SK-N-SH (cell line): ENCODE data around the gene STK36. TPM values are rescaled to one million over a fixed set of nuclear protein-coding genes. Genes with fewer than 3 reads are reported as not detected.

Experiments
- CTCF ChIA-PET: fragments of 300-600, 350-600 bp; formaldehyde crosslinking; extraction: SDS; loops from one replicate; lab custom pipeline; 2021; lab: Yijun Ruan, JAX
- POLR2A ChIA-PET: fragments of 350-600 bp; sonication (Branson Sonifier 250); formaldehyde crosslinking; extraction: SDS; loops from one replicate; lab custom pipeline; 2020; ENCODE audit warnings: antibody characterized with exemption, inconsistent platforms; lab: Yijun Ruan, JAX
- DNase-seq: peaks from one replicate; pipeline ENCODE4 v3.0.0; 2012
- H2AFZ ChIP-seq: fragments of 200-600 bp; sonication (generic); 2 replicates; pipeline ENCODE4 v1.8.1; 2016; ENCODE audit warnings: antibody characterized with exemption, mild to moderate bottlenecking, low read depth
- H3F3A ChIP-seq: fragments of 200-600 bp; sonication (generic); replicated peaks from 2 replicates; pipeline ENCODE3; 2016; ENCODE audit warnings: antibody characterized with exemption, mild to moderate bottlenecking; ENCODE audit not compliant: insufficient read depth
- H3K27ac ChIP-seq, 2 experiments: fragments of 200-500 bp in 1 of 2; fragments of 200-600 bp in 1 of 2; sonication (Bioruptor generic) in 1 of 2; sonication (generic), shearing (Covaris generic) in 1 of 2; 2 replicates each; pipeline versions ENCODE4 v1.5.1 to v1.6.1; 2014 to 2016; ENCODE audit warnings: low read depth in 2 of 2, inconsistent platforms in 1 of 2, low read length in 1 of 2, mild to moderate bottlenecking in 1 of 2, mixed read lengths in 1 of 2
- H3K27me3 ChIP-seq: fragments of 200-600 bp; sonication (generic), shearing (Covaris generic); 2 replicates; pipeline ENCODE4 v1.6.1; 2016; ENCODE audit warnings: mixed run types; ENCODE audit not compliant: insufficient read depth
- H3K36me3 ChIP-seq, 2 experiments: fragments of 200-500 bp in 1 of 2; fragments of 200-600 bp in 1 of 2; sonication (Bioruptor generic) in 1 of 2; sonication (generic) in 1 of 2; replicated peaks in 1 of 2; 2 replicates each; pipeline versions ENCODE3 to v1.5.1; 2014 to 2016; ENCODE audit warnings: low read length in 1 of 2, mild to moderate bottlenecking in 1 of 2; ENCODE audit not compliant: insufficient read depth in 2 of 2, control insufficient read depth in 1 of 2
- H3K4me1 ChIP-seq, 2 experiments: fragments of 200-500 bp in 1 of 2; fragments of 200-600 bp in 1 of 2; sonication (Bioruptor generic) in 1 of 2; sonication (generic), shearing (Covaris generic) in 1 of 2; 2 replicates each; pipeline versions ENCODE4 v1.5.1 to v1.6.1; 2014 to 2016; ENCODE audit warnings: low read depth in 1 of 2, low read length in 1 of 2, mixed run types in 1 of 2; ENCODE audit not compliant: insufficient read depth in 2 of 2, control insufficient read depth in 1 of 2
- H3K4me2 ChIP-seq: fragments of 200-600 bp; sonication (generic), shearing (Covaris generic); 2 replicates; pipeline ENCODE4 v1.6.1; 2017; ENCODE audit warnings: mixed run types
- H3K4me3 ChIP-seq, 2 experiments: fragments of 200-500 bp in 1 of 2; fragments of 200-600 bp in 1 of 2; sonication (Bioruptor generic) in 1 of 2; sonication (generic), shearing (Covaris generic) in 1 of 2; 2 replicates each; pipeline versions ENCODE4 v1.5.1 to v1.8.1; 2014 to 2016; ENCODE audit warnings: low read depth in 2 of 2, inconsistent platforms in 1 of 2, low read length in 1 of 2, mild to moderate bottlenecking in 1 of 2, mixed read lengths in 1 of 2, moderate library complexity in 1 of 2
- H3K79me2 ChIP-seq: fragments of 200-600 bp; sonication (generic); 2 replicates; pipeline ENCODE4 v1.8.1; 2017; ENCODE audit warnings: mild to moderate bottlenecking; ENCODE audit not compliant: insufficient read depth
- H3K9ac ChIP-seq: fragments of 200-600 bp; sonication (generic); 2 replicates; pipeline ENCODE4 v1.6.1; 2017; ENCODE audit warnings: mixed run types
- H3K9me2 ChIP-seq: fragments of 200-600 bp; sonication (generic); 2 replicates; pipeline ENCODE4 v1.6.1; 2017; ENCODE audit warnings: mixed run types
- H3K9me3 ChIP-seq: fragments of 200-600 bp; sonication (generic); 2 replicates; pipeline ENCODE4 v1.6.1; 2017; ENCODE audit warnings: mixed run types, mild to moderate bottlenecking, moderate library complexity
- H4K20me1 ChIP-seq: fragments of 200-600 bp; sonication (generic); 2 replicates; pipeline ENCODE4 v1.6.1; 2017; ENCODE audit warnings: mild to moderate bottlenecking, mixed run types; ENCODE audit not compliant: insufficient read depth
- CHD2 ChIP-seq: fragments of 150-350 bp; IDR thresholded peaks from 2 replicates; pipeline ENCODE4 v1.6.1; 2018; ENCODE audit warnings: low read length; ENCODE audit not compliant: partially characterized antibody
- EP300 ChIP-seq, 2 experiments: IDR thresholded peaks; 2 replicates each; pipeline versions ENCODE4 v1.4.0 to v1.6.1; 2012; ENCODE audit warnings: borderline replicate concordance in 1 of 2, low read depth in 1 of 2, low read length in 1 of 2
- EZH2phosphoT487 ChIP-seq: fragments of 200-600 bp; sonication (generic); IDR thresholded peaks from 2 replicates; pipeline ENCODE4 v1.6.1; 2017; ENCODE audit warnings: low read depth, mixed run types, mild to moderate bottlenecking, antibody characterized with exemption, moderate library complexity, borderline replicate concordance
- FOSL2 ChIP-seq: IDR thresholded peaks from 2 replicates; pipeline ENCODE4 v1.4.0; 2012; ENCODE audit warnings: low read depth, mild to moderate bottlenecking, moderate library complexity, borderline replicate concordance
- FOXJ3 ChIP-seq: sonication (generic); formaldehyde crosslinking; IDR thresholded peaks from 2 replicates; pipeline ENCODE4 v1.5.1; 2020; ENCODE audit warnings: mild to moderate bottlenecking, missing genetic modification reagents
- FOXM1 ChIP-seq: IDR thresholded peaks from 2 replicates; pipeline ENCODE4 v1.4.0; 2012; ENCODE audit warnings: low read depth, mild to moderate bottlenecking
- GATA2 ChIP-seq: sonication (generic); formaldehyde crosslinking; IDR thresholded peaks from 2 replicates; pipeline ENCODE4 v1.5.0; 2020; ENCODE audit warnings: mild to moderate bottlenecking, missing genetic modification reagents
- JUND ChIP-seq: IDR thresholded peaks from 2 replicates; pipeline ENCODE4 v1.4.0; 2012
- MXI1 ChIP-seq: IDR thresholded peaks from 2 replicates; pipeline ENCODE4 v1.6.1; 2012; ENCODE audit warnings: mild to moderate bottlenecking, low read depth, low read length, improper control_type of control experiment
- NFIC ChIP-seq: IDR thresholded peaks from 2 replicates; pipeline ENCODE4 v1.4.0; 2012; ENCODE audit warnings: borderline replicate concordance
- NRF1 ChIP-seq: IDR thresholded peaks from 2 replicates; pipeline ENCODE4 v1.6.1; 2012; ENCODE audit warnings: low read depth, mild to moderate bottlenecking, low read length
- RCOR1 ChIP-seq: fragments of 150-350 bp; IDR thresholded peaks from 2 replicates; pipeline ENCODE4 v1.6.1; 2017; ENCODE audit warnings: antibody characterized with exemption, low read length
- RFX5 ChIP-seq: IDR thresholded peaks from 2 replicates; pipeline ENCODE4 v1.6.1; 2012; ENCODE audit warnings: mild to moderate bottlenecking, improper control_type of control experiment, low read length
- RXRA ChIP-seq: IDR thresholded peaks from 2 replicates; pipeline ENCODE4 v1.4.0; 2012; ENCODE audit warnings: low read depth, mild to moderate bottlenecking, borderline replicate concordance
- TAF1 ChIP-seq: IDR thresholded peaks from 2 replicates; pipeline ENCODE4 v1.6.1; 2012; ENCODE audit warnings: low read depth, mild to moderate bottlenecking, low read length, moderate library complexity, borderline replicate concordance
- YY1 ChIP-seq: IDR thresholded peaks from 2 replicates; pipeline ENCODE4 v1.4.0; 2012; ENCODE audit warnings: low read depth, mild to moderate bottlenecking
- WGBS: methylation state at CpG from one replicate; pipeline ENCODE4 v1.1.6; 2017; ENCODE audit warnings: low lambda C conversion rate; 5-methylcytosine and 5-hydroxymethylcytosine counted together
- polyA plus RNA-seq, 3 experiments: library from polyadenylated mRNA; depleted of rRNA; stranded (reverse); fragments of >200 nt; gene quantifications; 2 replicates each; pipeline ENCODE4 v1.2.3, GENCODE V29; 2012
- TF ChIP-seq, protein P1 (sequence below): fragments of 200-600 bp; sonication (generic); IDR thresholded peaks from 2 replicates; pipeline ENCODE4 v1.6.1; 2017; ENCODE audit warnings: antibody characterized with exemption, mild to moderate bottlenecking, moderate library complexity
- TF ChIP-seq, protein P2 (sequence below): IDR thresholded peaks from 2 replicates; pipeline ENCODE4 v1.4.0; 2012; ENCODE audit warnings: low read depth
- TF ChIP-seq, protein P3 (sequence below): IDR thresholded peaks from 2 replicates; pipeline ENCODE4 v1.4.0; 2012; ENCODE audit warnings: low read depth, borderline replicate concordance
- TF ChIP-seq, protein P4 (sequence below): fragments of 150-350 bp; IDR thresholded peaks from 2 replicates; pipeline ENCODE4 v1.6.1; 2016; ENCODE audit warnings: mild to moderate bottlenecking, low read depth, low read length

STK36 gene
- polyA plus RNA-seq, 1 of the 3 experiments (the other 2 are of a cell fraction), result 53.5 TPM

DNA sequence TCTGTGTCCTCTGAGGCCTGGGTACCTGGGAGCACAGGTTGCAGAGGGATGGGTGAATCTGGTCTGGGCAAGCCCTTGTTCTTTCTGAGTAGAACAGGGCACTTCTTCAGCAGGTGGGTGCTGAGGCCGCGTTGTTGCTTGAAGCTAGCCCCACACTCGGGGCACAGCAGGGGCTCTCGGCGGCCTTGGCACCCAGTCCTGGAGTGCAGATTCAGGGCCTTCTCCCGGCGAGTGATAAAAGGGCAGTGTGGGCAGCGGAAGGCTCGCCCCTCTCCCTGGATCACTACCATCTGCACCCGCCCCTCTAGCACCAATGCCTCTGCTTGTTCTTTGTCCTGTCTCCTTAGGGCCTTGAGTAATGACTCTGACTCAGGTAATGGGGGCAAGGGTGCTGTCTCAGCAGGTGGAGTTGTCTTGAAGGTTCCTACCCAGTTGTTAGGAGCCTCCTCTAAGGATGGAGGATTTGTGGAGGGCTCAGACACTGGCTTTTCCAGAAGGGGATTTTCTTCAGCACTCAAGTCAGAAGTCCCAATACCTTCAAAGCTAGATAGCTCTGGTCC, 28.1 kb upstream of the STK36 start:
- Histone ChIP-seq H2AFZ (no peak overlapping the region), H3K4me3 (no peak overlapping the region), H3K27me3 (no peaks in the 10 kb centered on the region), H3K36me3 (peaks cover 35 to 79% of the 10 kb centered on the region in 2 experiments), H3K4me1 (no peaks in the 10 kb centered on the region; a peak in 1 of 4 replicates), H3K9me2 (no peaks in the 10 kb centered on the region), H3K9me3 (no peaks in the 10 kb centered on the region), H3K9ac (no peak overlapping the region), H3K27ac (no peak overlapping the region), H3K4me2 (no peak overlapping the region), H3F3A (peaks cover 3% of the 10 kb centered on the region), H3K79me2 (peaks cover 4% of the 10 kb centered on the region), H4K20me1 (no peaks in the 10 kb centered on the region)
- 95% methylated on average over 3 of the region's 10 CpGs for WGBS
- no peak for DNase-seq
- CTCF ChIA-PET, result no interaction called here
- no peak for TF ChIP-seq NRF1
- TF ChIP-seq, protein P1, sequence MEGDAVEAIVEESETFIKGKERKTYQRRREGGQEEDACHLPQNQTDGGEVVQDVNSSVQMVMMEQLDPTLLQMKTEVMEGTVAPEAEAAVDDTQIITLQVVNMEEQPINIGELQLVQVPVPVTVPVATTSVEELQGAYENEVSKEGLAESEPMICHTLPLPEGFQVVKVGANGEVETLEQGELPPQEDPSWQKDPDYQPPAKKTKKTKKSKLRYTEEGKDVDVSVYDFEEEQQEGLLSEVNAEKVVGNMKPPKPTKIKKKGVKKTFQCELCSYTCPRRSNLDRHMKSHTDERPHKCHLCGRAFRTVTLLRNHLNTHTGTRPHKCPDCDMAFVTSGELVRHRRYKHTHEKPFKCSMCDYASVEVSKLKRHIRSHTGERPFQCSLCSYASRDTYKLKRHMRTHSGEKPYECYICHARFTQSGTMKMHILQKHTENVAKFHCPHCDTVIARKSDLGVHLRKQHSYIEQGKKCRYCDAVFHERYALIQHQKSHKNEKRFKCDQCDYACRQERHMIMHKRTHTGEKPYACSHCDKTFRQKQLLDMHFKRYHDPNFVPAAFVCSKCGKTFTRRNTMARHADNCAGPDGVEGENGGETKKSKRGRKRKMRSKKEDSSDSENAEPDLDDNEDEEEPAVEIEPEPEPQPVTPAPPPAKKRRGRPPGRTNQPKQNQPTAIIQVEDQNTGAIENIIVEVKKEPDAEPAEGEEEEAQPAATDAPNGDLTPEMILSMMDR, result no peak
- no peak for TF ChIP-seq MXI1
- TF ChIP-seq TAF1, result no peak
- no peak for TF ChIP-seq FOXJ3 (CRISPR knock-in tag)
- TF ChIP-seq JUND, result no peak
- TF ChIP-seq RXRA, result no peak
- TF ChIP-seq, protein P2, sequence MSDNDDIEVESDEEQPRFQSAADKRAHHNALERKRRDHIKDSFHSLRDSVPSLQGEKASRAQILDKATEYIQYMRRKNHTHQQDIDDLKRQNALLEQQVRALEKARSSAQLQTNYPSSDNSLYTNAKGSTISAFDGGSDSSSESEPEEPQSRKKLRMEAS, result no peak
- TF ChIP-seq YY1, result no peak
- TF ChIP-seq, protein P3, sequence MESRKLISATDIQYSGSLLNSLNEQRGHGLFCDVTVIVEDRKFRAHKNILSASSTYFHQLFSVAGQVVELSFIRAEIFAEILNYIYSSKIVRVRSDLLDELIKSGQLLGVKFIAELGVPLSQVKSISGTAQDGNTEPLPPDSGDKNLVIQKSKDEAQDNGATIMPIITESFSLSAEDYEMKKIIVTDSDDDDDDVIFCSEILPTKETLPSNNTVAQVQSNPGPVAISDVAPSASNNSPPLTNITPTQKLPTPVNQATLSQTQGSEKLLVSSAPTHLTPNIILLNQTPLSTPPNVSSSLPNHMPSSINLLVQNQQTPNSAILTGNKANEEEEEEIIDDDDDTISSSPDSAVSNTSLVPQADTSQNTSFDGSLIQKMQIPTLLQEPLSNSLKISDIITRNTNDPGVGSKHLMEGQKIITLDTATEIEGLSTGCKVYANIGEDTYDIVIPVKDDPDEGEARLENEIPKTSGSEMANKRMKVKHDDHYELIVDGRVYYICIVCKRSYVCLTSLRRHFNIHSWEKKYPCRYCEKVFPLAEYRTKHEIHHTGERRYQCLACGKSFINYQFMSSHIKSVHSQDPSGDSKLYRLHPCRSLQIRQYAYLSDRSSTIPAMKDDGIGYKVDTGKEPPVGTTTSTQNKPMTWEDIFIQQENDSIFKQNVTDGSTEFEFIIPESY, result no peak
- no peak for TF ChIP-seq RFX5
- TF ChIP-seq RCOR1, result no peak
- TF ChIP-seq EZH2phosphoT487, result no peak
- no peak for TF ChIP-seq FOSL2
- no peak for TF ChIP-seq FOXM1
- no peak for TF ChIP-seq NFIC
- no peak for TF ChIP-seq CHD2
- no peak for TF ChIP-seq EP300 (IDR thresholded peaks at IDR 0.05; ENCODE audit: borderline replicate concordance in 1 of 2, low read depth in 1 of 2, low read length in 1 of 2)
- TF ChIP-seq, protein P4, sequence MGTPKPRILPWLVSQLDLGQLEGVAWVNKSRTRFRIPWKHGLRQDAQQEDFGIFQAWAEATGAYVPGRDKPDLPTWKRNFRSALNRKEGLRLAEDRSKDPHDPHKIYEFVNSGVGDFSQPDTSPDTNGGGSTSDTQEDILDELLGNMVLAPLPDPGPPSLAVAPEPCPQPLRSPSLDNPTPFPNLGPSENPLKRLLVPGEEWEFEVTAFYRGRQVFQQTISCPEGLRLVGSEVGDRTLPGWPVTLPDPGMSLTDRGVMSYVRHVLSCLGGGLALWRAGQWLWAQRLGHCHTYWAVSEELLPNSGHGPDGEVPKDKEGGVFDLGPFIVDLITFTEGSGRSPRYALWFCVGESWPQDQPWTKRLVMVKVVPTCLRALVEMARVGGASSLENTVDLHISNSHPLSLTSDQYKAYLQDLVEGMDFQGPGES, result no peak
- TF ChIP-seq GATA2 (CRISPR knock-in tag), result no peak
- POLR2A ChIA-PET, result no interaction called here
